HG03103 (cell line): ENCODE data around the gene RHCE.
"Not testable (repeated sequence)": the region's sequence is repeated elsewhere in the genome, so short reads cannot be mapped to it uniquely, and the experiment has no call there.

Experiments
- ATAC-seq: cut with Tn5 transposase; IDR thresholded peaks from one replicate; pipeline ENCODE4 v1.9.1; 2021; ENCODE audit warnings: low read depth; ENCODE audit not compliant: unreplicated experiment

RHCE gene

DNA sequence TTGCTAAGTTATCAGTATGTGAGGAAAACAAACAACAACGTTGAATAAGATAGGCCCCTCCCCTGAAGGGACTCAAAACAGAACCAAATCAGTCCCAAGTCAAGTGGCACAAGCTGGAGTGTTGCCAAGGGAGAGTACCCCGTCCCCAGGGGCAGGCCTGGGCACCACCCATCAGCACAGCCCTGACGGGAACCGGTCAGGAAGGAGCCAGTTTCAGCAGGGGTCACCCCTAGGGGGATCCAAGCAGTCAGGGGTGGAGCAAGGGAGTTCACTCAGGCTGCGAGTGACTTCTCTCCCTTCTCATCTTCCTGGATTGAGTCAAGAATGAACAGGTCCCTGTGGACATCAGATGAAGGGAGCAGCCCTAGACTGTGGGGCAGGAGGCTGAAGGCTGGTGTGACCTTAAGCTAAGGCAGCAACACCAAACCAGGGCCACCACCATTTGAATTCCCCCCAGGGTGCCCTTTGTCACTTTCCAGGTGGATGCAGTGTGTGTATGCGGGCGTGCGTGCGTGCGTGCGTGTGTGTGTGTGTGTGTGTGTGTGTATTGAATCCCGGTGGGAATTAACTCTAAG is 14.8 kb downstream of the RHCE start:
- ATAC-seq = not testable (repeated sequence)

DNA sequence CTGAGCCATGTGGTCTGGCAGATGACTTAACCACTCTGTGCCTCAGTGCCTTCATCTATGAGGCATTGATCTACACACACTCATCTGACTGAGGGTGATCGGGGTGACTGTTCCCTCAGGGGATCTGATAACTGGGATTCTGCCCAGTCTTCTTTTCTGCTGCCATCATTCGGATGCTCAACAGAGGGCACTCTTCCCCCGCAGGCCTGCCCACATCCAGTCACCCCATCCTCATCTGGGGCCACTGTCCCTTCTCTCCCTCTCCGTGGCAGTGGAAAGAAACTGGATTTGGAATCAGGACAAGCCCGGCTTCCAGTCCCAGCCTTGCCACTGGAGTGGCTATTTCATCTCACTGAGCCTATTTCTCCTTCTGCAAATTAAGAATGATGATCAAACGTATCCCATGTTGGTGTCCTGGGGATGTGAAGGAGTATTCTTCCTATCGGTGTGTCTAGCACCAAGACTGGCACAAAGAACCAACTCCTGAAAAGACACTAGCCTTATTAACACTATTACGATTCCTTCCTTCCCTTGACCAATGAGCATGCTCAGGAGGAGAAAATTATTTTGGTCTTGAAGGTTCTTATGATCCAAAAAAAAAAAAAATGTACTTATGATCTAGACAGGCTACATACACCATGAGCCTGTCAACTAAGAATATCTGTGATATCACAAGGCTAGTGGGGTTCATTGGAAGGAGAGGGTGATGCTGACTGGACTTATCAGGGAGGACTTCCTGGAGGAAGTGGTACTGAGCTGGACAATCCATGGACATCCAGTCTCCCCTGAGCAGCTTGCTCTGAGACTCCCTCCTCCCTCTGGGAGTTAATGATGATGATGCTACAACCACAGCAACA is 17.4 kb downstream of the RHCE start:
- ATAC-seq = not testable (repeated sequence)

DNA sequence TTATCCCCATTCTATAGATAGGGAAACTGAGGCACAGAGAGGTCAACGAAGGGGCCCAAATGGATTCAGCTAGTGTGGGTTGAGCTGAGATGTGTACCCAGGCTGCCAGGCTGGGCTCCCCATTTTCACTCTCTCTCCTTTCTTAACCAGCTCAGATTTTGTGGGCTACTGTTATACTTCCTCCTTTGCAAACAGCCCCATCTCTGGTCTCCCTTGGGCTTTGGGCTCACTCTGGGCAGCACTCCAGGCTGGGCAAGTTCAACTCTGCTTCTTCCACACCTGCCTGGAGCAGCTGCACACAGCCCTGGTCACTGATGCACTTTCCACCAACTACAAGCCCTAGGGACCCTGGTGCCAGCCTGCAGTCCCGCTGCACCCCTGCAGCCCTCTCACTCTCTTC is 22.5 kb downstream of the RHCE start:
- not testable (repeated sequence) for ATAC-seq

DNA sequence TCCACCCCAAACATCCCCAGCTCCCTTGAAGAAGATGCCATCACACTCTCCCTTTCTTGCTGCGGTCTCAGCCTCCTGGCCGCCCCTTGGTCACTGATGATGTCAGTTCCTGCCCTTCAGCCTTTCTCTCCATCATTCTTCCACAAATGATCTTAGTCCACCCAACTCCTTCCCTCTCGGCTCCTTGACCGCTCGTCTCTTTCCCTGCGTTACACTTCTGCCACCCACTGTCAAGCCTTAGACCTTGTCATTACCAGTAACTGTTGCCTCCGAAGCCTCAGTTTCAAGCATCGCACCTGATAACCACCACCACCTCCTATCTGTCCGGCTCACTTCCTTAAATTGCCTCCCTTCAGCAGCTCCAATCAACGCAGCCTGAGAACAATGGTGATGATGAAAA is 23.1 kb downstream of the RHCE start:
- not testable (repeated sequence) for ATAC-seq

DNA sequence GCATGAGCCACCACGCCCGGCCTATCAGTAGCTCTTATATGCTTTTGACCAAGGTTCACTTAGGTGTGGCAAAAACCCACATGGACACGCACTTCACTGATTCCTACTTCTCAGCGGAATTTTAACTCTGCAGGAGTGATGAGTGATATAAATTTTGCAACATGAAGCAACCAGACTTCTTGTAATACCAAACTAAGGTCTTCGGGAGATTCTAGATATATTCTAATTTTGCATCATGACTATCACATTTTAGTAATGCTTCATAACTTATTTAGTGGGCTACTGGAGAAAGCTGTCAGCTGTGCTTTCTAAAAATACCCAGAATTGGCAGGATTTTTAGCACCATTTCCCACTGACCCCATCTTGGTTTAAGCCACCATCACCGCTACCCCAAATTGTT is 27.8 kb downstream of the RHCE start:
- no peak for ATAC-seq

DNA sequence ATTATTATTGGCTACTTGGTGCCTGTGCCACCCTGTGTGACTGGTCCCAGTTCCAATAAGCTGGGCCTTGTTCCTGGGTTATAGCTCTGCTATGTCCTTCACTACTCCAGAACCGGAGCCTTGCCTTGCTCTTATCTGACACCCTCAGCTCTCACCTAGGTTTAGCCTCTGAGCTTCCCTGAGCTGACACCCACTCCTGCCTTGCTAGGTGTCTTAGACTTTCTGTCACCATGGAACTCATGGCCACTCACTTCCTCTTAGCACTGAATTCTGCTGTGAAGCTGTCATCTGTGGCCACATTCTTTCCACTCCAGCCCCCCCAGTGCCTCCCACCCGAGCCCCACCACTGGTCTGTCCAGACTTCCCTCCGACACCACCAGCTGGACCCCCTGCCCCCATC is 30.9 kb downstream of the RHCE start:
- ATAC-seq = not testable (repeated sequence)

DNA sequence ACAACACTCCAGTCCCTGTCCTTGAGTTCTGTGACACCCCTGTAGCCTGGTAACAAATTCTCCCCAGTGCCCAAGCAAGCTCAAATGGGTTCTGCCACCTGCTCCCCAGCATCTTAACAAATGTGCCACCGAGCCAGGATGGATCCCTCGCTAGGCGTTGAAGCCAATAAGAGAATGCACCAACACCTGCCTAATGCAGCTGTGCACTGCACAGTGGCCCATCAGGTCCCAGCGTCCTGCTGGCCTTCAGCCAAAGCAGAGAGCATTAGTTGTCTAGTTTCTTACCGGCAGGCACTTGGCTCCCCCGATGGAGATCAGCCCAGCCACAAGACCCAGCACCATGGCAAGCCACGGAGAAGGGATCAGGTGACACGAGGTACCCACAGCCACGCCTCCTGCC is 31.9 kb downstream of the RHCE start:
- ATAC-seq = not testable (repeated sequence)

DNA sequence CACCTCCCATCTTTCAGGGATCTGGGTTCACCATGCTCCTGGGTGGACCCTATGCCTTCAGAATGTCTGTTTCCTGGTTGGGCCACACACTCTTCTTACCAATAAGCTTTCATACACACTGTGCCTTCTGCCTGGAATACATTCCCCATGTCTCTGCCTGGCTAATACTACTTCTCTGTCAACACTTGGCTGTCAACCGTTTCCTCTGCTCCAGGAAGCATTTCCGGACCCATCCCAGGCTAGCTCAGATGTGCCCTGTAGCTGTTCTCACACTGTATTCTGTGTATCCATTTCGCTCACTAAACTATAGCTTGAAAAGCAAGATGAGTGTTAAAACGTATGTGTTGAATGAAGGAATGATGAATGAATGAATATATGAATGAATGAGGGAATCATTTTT is 33.5 kb downstream of the RHCE start:
- not testable (repeated sequence) for ATAC-seq

DNA sequence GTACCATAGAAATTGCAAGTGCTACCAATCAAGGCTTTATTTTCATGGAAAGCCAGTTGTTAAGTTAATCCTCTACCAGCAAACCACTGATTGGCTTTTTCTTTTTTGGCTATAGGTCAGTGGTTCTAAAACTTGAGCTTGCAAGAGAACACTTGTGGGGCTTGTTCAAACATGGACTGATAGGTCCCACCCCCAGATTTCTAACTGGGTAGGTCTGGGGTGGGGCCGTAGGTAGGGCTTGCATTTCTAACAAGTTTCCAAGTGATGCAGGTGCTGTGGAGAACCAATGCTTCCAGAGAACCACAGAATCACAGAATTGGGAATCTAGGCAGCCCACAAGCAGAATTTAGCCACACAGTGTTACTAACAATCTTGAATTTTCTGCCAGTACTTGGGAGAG is 36.8 kb downstream of the RHCE start:
- not testable (repeated sequence) for ATAC-seq

DNA sequence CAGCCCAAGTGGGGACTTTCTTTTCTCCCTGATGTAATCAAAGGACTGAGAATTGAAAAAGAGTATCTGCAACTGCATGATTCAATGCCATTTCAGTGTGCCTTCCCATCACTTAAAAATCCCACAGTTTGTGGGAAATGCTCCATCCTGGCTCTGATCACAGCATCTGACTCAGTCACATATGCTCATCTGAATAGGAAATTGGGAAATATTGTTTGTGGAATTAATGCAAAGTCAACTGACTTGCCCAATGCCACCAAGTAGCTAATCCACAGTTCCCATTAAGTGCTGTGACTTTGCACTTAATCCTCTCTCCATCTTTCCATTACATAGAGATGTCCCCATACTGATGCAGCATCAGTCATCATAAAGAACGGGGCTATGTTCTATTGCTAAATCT is 37.5 kb downstream of the RHCE start:
- not testable (repeated sequence) for ATAC-seq

DNA sequence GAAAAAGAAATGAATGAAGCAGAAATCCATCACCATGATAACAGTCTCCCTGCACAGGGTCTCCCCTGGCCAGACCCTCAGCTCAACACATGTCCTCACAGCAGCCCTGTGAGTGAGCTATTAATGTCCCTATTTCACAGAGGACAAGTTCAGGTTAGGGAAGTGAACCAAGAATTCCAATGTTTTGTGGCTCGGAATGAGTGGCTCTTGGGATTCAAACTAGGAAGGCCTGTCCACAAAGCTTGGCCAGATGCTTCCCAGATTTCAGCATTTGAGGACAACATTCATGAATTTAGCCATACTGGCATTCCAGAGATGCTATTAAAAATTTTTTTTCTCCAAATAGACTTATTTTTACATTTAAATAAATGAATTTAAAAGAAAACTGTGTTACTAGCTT is 38.1 kb downstream of the RHCE start:
- ATAC-seq = not testable (repeated sequence)

DNA sequence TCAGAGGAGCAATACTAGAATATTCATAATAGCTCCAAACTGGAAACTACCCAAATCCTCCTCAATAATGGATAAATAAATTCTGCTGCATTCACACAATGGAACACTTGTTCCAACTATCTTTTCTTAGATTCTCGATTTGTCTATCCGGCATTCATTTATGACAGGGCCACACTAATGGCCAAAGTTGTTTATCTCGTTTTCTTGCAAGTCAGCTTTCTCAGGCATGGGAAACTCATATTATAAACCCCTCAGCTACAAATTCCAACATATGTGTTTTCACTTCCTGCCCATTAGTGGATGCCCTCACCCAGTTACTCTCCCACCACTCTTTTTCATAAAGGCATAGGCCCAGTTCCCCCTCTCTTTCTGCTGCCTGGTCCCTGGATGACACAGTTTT is 42.3 kb downstream of the RHCE start:
- not testable (repeated sequence) for ATAC-seq

DNA sequence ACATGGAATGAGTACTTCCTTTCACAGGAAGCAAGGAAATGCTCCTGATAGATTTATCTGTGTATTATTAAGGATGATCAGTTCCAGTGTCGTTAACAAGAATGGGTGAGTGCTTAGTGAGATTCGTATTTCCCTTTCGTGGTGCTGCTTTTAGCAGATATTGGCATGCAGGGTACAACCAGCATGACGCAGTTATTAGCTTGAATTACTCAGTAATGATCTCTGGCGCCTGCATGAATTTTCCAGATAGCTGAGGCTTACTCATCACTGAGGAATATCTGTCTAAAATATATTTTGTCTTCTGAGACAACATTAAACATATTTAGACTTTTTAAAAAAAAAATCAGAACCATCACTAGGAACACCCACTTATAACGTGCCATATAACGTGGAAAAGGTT is 48.9 kb downstream of the RHCE start:
- not testable (repeated sequence) for ATAC-seq

DNA sequence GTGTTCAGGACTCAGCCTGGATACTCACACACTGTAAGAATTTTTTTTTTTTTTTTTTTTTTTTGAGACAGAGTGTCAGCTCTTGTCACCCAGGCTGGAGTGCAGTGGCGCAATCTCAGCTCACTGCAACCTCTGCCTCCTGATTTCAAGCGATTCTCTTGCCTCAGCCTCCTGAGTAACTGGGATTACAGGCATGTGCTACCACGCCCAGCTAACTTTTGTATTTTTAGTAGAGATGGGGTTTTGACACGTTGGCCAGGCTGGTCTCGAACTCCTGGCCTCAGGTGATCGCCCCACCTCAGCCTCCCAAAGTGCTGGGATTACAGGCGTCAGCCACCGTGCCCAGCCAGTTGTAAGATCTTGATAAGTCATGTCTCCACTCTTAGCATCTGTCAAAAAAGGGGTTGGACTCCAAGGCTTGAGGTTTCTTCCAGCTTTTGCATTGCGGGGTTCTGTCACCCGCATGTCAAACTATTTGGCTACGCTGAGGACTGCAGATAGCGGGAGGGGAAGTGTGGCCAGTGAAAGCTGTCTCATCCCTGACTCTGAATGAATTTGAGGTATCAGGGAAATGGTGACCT is 50.8 kb downstream of the RHCE start:
- ATAC-seq = not testable (repeated sequence)

DNA sequence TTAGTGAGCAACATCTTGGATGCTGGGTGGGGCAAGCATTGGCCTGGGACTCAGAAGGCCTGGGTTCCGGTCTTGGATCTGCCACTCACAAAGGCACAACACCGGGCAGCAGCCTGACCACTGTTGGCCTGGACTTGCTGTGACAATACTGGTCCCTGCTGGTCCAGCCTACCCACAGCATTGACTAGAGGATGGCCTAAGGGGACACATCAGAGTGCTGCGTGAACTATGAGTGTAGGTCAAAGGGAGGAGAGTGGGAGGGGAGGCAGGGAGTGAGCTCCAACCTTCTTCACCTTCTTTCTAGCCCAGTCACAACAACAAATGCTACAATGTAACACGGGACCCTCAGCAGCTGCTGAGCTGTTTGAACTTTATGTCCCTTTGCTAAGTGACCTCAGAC is 51.4 kb downstream of the RHCE start:
- no peak for ATAC-seq

DNA sequence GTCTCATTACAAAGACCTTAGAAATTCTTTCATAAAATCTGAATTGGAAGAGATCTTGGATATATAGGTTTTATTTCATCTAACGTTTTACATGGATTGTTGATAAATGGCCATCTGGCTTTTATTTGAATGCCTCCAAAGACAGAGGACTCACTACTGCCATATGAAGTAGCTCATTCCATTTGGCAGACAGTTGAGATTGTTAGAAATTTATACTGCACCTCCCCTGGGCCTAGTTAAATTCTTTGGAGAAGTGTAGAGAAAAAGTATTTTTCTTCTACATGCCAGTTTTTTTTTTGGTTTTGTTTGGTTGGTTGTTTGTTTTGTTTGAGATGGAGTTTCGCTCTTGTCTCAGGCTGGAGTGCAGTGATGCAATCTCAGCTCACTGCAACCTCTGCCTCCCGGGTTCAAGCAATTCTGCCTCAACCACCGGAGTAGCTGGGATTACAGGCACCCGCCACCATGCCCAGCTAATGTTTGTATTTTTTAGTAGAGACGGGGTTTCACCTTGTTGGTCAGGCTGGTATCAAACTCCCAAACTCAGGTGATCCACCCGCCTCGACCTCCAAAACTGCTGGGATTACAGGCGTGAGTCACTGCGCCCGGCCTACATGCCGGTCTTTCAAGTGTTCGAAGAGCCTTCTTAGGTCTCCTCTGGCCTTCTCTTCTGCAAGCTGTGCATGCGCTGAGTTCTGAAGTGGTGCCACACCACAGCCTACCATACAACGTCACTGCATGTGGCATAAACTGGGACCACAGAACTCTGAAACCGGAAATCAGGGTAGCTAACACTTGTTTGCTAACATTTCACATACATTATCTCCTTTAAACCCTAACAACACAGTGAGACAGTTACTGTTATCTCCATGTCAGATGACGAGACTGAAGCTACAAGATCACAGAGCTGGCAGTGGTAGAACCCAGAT is 57.7 kb downstream of the RHCE start:
- not testable (repeated sequence) for ATAC-seq

DNA sequence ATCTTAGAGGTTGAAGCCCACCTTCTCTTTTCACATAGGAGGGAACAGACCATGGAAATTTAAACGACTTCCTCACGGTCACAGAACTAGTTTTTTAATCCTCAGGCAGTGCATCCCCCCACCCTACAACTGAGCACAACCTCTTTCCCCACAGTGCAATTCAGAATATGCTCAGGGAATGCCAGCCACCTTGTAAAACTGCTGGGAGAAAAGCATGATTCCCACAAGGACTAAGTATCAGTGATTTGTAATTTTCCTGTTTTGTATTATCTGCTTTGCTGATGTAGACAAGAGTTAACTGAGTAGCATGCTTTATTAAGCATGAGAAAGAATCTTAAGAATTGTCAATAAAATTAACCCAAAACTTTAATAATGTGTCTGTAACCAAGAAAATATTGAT is 58.7 kb downstream of the RHCE start:
- no peak for ATAC-seq

DNA sequence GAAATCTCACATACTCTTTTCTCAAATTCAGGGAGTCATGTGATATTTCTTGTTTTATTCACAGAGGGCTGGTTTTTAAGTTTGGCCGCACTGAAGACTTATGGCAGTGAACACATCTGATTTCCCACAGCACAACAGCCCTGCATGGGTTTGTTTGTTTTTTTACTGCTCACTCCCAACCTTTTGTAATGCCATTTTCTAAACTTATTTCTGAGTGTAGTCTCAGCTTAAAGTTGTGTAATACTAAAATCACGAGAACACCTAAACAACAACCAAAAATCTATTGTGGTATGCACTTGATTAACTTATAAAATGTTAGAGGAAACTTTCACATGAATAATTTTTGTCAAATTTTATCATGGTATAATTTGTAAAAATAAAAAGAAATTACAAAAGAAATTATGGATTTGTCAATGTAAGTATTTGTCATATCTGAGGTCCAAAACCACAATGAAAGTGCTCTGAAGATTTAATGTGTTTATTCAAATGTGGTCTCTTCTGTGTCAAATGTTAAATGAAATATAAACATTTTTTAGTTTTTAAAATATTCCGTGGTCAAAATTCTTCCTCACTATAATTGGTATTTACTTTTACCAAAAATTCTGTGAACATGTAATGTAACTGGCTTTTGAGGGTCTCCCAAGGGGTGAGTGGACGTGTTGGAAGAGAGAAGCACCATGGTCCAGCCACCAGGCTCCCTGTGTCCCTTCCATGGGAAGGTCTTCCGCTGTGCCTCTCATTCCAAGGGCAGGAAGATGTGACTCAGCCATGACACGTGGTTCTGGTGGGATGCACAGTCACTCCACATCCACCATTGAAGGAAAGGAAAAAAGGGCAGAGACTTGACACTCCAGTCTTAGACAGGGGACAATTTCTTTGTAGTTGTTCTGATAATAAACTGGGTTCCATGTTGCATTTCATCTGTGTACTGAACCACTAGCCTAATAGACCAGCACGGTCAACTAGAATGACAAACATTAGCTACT is 59.7 kb downstream of the RHCE start:
- no peak for ATAC-seq

DNA sequence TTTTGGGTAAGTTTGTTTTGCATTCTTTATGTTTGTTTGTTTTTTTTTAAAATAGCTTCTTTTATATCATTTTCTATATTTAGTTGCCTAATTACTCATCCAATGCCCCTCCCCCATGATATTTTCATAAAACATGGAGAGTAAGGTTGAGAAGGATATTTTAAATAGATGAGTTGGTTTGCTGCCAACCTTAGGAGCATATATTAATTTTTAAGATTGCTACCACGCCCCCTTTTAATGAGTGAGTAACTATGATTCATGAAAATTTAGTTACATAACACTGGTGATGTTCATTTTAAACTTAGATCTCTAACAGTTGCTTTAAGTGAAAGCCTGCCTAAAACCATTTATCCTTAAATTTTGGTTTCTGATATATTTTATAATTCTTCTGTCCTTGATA is 63.8 kb downstream of the RHCE start:
- no peak for ATAC-seq

DNA sequence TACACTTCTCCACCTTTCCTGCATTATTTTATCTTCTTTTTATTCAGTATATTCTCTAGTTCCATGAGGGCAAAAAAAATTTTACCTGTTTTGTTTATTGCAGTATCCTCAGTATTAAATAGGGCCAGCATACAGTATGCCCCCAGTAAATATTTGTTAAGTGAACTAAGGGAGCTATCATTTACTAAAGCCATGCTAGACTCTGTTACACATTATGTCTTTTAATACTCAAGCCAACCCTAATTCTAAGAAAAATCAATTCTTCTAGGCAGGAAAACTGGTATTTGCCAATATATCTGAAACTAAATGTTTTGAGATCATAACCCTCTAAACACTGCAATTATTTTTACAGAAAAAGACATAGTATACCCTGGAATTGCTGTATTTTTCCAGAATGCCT is 64.2 kb downstream of the RHCE start:
- ATAC-seq = no peak
